Medulla oblongata (tissue), 1 donor: Measurements from ENCODE around the gene CDC16.

Experiments
- DNase-seq: peaks from one replicate; pipeline ENCODE4 v3.0.0-alpha.2; 2015; ENCODE audit errors: extremely low spot score

CDC16 gene

DNA sequence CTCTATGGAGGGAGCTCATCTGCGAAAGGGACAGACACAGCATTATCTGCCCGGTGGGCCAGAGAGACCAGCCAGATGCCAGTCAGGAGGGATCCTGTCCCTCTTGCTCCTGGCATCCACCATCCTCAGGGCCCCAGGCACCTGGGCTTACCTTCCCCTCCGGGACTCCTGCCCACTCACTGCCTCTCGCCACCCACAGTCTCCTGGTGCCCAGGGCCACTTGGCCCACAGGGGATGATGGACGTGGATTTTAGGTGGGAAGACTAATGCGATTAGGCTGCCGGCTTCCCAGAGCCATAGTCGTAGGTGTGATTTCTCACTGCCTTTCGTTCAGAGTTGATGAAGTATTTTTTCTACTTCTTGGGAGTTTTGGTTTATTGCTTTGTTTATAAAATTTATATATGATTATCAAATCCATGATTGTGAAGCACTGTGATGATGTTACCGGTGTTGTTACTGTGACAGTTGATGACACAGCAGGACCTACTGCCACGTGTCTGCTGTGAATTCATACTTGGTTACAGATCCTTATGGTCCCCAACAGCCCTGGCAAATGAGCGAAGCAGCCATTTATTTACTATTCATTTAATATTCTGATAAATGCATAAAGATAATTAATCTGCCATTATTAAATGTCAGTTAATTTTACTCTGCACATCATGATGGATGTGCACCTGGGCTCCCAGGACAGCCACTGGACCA, 65.1 kb downstream of the CDC16 start:
- DNase-seq = no peak

DNA sequence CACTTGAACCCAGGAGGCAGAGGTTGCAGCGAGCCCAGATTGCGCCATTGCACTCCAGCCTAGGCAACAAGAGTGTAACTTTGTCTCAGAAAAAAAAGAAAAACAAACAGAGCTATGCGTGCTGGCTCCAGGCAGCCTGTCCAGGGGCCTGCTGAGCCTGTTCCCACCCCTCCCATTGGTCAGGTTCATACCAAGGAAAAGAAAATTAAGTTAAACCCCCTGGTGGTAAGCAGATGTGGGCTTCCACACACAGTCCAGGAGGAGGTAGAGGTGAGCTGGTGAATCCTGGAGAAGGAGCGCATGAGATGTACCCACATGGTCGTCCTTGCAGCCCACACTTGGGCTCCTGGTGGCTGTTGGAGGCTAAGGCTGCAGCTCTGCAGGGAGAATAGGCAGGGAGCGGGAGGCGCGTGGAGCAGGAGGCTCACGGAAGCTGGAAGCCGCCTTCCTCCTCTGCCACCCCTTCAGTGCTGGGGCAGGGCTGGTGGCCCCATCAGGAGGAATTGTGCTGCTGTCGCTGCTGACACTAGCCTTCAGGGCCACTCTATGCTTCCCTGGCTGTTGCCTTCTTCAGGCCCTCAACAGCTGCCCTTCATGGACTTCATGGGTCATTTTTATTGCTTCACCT, 69.1 kb downstream of the CDC16 start:
- DNase-seq = no peak

DNA sequence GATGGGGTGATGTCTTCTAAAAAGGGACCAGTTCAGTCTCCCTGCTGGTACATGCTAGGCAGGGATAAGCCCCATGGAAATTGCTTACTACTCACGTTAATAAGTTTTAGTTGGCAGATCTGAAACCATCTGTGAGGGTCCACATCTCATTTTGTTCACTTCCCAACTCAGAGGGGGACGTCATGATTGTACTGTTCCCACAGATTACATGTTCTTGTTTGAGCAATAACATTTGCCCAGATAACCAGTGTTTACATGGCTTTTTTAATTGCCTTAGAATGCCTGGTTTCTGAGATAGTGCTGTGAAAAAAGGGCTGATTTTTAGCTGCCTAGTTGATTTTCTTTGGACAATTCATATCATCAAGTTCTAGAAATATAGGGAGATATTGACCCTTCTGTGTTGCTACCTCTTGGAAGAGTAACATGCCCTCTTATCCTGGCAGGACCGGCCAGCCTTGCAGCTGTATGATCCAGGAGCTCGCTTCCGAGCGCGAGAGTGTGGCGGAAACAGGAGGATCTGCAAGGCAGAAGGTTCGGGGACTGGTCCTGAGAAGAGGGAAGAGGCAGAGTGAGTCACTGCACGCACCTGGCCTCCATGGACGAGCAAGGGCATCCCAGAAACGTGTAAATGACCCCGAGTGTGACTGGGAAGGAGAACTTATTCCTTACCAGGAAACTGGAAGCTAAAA, 69.8 kb downstream of the CDC16 start:
- DNase-seq = no peak

DNA sequence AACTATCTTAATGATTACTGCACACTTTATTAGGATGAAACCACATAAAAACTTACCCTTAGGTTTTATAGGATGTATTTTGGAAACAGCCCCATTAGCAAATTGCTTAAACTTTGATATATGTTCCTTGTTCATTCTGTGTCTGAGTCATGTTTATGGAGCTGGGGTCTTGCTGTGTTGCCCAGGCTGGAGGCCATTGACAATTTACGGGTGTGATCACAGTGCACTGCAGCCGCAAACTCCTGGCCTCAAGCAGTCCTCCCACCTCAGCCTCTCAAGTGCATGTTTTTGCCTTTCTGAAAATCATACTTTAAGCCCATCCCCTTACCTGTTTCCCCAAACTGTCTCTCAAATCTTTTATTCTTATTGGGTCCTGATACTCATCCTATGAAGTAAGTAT, 74.4 kb downstream of the CDC16 start:
- no peak for DNase-seq

DNA sequence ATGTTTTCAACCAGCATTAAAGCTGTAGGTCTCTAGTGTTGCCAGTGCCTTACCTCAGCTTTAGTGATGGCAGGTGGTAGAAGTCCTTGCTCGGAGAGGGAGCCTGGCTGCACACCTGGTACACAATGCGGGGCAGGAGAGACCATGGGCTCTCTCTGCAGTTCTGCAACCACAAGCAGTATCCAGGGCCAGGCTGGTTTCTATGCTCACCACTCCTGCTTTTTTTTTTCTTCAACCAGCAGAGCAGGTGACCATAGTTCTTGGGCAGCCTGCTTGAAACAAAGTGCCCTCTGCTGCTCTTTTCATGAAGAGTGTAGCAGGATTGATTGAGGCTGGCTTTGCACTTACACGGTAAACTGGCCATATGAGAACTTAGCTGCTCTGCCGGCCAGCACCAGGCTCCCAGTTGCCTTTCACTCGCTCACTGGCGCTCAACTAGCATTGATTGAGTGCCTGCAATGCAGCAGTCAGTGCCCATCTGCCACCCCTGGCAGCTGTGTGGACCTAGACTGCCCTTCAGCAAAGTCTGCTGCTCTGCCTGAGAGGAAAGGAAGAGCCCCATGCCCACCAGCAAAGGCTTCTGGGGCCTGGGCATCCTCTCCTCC, 75.2 kb downstream of the CDC16 start:
- DNase-seq = peak; percentile 17

DNA sequence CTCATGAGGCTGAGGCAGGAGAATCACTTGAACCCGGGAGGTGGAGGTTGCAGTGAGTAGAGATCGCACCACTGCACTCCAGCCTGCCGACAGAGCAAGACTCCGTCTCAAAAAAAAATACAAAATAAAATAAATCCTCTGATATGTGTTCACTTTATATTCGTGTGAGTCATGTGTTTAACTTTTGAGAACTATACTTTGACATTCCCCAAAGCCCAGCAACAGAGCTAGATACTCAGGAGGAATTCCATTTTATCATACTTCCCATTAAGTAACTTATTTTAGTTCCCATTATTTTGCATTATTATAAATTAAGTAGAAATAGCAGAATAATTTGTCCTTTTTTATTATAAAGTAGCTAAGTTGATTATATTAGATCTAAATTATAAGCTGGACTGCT, 76.3 kb downstream of the CDC16 start:
- no peak for DNase-seq

DNA sequence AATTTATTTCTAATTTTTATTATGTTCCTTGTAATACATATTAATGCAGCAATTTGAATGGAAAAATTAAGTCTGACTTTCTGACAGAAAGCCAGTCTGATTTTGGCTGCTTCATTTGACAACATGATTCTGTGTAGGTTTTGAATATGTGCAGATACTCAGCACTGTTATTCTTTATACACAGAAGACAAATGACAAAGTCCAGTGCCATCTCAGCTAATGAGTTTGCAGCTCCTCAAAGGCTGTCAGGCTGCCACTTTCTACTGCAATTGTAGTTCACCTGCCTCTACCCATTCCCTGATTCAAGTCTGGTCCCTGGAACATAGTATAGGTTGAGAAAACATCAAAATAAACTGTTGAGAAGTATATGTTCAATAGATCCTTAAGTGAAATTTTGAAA, 76.7 kb downstream of the CDC16 start:
- DNase-seq = no peak

DNA sequence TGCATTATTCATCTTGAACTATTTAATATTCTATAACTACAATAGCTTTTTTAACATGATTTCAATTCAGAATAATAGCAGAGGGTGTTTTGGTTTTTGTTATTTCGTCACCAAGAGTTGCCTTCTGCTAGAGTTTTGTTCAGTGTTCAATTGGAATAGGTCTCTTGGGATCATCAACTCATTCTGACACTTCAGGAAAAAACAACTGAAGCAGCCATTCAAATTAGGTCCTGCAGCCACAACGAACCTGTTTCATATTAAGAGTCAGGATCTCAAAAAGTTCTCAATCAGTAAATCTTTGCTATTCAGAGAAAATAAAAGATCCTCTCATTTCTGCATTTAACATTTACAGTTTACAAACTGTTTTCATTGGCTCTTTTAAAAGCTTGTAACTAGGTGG, 77.2 kb downstream of the CDC16 start:
- DNase-seq = no peak

DNA sequence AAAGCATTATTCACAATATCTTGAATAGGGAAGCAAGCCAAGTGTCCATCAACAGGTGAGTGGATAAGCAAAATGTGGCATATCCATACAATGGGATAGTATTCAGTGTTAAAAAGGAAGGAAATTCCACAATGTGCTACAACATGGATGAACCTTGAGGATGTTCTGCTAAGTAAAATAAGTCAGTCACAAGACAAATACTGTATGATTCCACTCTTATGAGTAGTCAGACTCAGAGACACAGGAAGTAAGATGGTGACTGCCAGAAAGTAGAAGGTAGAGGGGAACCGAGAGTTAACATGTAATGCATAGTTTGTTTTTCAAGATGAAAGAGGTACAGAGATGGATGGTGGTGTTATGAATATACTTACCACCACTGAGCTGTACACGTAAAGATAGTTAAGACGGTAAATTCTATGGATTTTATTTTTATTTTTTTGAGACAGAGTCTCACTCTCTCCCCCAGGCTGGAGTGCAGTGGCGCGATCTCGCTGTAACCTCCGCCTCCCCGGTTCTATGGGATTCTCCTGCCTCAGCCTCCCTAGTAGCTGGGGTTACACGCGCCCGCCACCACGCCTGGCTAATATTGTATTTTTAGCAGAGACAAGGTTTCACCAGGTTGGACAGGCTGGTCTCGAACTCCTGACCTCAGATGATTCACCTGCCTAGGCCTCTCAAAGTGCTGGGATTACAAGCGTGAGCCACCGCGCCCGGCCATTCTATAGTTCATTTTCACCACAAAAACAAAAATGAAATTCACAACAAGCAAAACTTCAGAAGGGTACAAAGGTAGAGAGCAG, 78.6 kb downstream of the CDC16 start:
- DNase-seq = no peak

DNA sequence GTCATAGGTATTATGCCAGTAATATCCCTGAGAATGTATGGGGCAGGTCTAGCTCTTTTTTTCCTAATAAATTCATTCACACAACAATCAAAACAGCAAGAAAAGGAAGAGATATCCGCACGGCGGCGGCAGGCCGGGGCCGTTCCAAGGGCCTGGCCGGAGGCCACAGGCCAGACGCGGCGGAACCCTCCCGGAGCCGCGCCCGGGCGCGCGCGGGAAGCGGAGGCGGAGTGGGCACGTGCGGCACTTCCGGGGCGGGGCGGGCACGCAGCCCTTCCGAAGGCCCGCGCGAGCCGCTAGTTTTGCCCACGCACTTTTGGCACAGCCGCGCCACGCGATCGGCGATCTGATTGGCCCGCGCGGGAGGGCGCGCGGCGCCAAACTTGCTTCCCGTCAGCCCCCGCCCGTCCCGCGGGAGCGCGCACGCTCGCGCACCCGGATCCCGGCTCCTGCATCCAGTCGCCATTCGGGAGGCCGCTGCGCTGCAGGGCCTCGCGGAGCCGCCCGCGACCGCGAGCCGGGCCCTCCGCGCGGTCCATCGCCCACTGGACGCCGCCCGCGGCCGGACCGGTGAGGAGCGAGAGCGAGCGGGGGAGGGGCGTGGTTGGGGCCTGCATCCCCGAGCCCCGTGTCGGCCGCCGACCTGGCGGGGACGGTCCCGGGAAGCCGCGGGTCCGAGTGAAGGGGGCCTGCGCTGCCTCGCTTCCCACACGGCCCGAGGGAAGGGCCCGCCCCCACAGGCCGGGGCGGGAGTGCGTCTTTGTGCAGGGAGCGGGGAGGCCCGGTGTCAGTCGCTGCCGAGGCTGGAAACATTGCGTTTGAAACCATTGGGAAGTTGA, 79.6 kb downstream of the CDC16 start, which contains the start of gene CHAMP1:
TSS of gene CHAMP1 (plus strand) at position 430 of the 839 bp plus-strand sequence. CDS start 9,340 bp downstream, outside the sequence.
- DNase-seq = peak; percentile 94

DNA sequence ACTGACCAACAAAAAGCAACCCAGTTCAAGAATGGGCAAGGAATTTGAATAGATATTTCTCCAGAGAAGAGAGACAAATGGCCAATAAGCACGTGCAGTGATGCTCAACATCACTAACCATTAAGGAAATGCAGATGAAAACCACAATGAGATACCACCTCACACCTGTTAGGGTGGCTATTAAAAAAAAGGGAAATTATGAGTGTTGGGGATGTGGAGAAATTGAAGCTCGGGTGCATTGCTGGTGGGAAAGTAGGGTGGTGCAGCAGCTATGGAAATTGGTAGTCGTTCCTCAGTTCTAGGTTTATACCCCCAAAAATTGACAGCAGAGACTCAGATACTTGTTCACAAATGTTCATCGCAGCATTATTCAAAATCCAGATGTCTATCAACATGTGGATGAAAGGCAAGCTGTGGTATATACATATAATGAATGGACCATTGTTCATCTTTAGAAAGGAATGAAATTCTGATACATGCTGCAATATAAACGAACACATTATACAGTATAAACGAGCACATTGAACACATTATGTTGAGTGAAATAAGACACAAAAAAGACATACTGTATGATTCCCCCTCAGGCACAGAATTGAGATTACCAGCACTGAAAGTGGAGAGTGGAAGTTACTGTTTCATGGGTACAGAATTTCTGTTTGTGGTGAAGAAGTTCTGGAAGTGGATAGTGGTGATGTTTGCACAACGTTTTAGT, 80.5 kb downstream of the CDC16 start:
- DNase-seq = no peak

DNA sequence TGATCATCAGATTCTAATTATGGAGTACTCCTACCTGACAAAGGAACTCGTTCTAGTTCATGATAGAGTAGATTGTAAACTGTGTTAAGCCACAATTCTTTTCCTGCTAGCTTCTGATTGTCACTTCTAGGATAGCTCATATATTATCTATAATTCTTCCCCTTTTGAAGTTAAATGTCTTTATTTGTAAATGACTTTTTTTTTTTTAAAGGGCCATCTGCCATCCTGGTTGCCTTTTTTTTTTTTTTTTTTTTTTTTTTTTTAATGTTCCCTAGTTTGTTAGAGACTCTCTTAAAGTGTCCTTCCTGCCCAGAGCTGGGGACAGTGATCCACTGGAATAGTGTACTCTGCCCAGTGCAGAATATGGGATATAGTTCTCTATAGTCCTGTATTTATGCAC, 83.9 kb downstream of the CDC16 start:
- DNase-seq = no peak

DNA sequence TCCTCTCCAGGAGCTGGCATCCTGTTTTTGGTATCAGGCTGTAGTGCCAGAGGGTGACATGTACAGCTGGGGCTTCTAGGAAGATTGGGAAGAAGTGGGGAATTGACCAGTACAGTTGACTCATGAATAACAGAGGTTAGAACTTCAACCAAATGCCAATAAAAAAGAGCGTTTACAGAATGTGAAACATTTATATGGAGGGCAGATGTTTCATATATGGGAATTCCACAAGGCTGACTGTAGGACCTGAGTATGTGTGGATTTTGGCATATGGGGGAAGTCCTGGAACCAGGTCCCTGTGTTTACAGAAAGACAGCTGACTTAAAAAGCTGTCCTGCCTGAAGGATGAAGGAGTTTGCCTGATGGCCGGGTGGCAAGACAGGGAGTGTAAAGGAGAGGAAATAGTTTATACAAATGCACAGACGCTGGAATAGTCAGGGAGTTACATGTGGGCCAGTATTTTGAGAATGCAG, 84.8 kb downstream of the CDC16 start:
- no peak for DNase-seq

DNA sequence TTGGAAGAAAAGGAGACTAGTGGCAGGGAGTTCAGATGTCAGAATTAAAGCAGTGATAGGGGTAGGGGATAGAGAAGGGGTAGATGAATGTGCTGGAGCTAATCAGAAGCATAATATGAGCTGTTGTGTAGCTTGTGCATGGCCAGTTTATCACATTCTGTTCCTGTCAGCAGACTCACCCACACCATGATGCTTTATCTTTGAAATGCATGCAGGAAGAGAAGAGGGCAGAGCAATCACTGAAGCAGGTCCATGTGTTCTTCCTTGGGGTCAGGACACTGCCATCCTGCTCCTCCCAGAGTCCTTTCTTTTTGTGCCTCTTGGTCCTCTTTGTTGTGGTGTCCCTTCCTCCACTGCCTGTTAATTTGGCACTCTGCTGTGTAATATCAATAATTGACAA, 85.4 kb downstream of the CDC16 start:
- no peak for DNase-seq

DNA sequence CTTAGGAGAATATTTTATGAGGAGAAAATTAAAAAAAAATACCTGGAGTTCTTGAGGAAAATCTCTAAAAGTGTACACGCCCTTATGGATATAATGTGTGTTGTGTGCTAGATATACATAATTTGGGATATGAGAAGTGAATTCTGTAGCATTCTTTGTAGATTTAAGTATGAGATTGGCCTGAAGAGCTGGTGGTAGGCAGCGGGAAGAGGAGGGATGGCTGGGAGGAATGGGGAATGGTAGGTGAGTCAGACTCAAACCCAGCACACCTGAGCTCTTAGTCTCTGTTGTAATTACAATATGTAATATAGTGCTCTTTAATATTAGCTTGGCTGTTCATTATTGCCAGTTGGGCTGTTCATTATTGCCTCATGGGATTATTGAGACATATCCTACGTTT, 86.6 kb downstream of the CDC16 start:
- DNase-seq = no peak
